ENCODE results near the gene FCGR1A.
"Not testable (repeated sequence)": the region's sequence is repeated elsewhere in the genome, so short reads cannot be mapped to it uniquely, and the experiment has no call there.

FCGR1A gene

DNA sequence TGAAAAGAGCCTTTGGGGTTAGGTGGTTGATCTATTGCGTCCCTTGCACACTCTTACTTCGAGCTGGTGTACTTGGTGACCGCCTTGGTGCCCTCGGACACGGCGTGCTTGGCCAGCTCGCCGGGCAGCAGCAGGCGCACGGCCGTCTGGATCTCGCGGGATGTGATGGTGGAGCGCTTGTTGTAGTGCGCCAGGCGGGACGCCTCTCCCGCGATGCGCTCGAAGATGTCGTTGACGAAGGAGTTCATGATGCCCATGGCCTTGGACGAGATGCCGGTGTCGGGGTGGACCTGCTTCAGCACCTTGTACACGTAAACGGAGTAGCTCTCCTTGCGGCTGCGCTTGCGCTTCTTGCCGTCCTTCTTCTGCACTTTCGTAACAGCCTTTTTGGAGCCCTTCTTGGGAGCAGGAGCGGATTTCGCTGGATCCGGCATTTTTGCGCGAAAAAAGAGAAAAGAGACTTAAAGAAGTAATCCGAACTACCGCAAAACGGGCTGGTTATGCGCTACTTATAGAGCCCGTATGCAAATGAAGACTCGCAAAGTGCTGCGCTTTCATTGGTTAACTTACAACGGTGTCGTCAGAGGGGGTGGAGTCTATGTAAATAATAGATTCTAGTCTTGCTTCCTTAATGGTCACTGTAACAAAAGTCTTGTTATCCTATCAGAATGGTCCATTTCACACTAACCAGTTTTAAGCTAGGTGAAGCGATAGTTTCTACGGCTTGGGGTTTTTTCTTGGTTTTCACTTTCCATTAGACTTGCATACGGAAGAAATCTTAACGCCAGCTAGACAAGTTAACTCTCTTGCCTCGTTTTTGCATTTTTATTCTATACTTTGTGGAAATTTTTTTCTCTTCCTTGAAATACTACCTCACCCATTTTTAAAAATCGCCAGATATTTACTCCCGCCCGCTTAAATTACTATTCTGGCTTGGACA, 29.7 kb downstream of the FCGR1A start:
- not testable (repeated sequence) for H2AFZ ChIP-seq (ENCODE audit: low read depth, low read length); H3K36me3 ChIP-seq (replicated peaks; ENCODE audit: low read depth, low read length); H3K4me1 ChIP-seq (ENCODE audit: low read length); H3K9me3 ChIP-seq (ENCODE audit: insufficient read depth, low read length); H3K27me3 ChIP-seq (ENCODE audit: low read depth, low read length); H3K79me2 ChIP-seq (ENCODE audit: low read length); H4K20me1 ChIP-seq (ENCODE audit: insufficient read depth, low read length)
- peak overlapping the region; percentile 75 for H3K4me3 ChIP-seq (ENCODE audit: low read length)
- peak overlapping the region; percentile 88 for H3K9ac ChIP-seq (ENCODE audit: low read length)
- peak overlapping the region; percentile 67 for H3K4me2 ChIP-seq (ENCODE audit: low read length)
- H3K27ac ChIP-seq (ENCODE audit: low read length): peak overlapping the region; percentile 89

DNA sequence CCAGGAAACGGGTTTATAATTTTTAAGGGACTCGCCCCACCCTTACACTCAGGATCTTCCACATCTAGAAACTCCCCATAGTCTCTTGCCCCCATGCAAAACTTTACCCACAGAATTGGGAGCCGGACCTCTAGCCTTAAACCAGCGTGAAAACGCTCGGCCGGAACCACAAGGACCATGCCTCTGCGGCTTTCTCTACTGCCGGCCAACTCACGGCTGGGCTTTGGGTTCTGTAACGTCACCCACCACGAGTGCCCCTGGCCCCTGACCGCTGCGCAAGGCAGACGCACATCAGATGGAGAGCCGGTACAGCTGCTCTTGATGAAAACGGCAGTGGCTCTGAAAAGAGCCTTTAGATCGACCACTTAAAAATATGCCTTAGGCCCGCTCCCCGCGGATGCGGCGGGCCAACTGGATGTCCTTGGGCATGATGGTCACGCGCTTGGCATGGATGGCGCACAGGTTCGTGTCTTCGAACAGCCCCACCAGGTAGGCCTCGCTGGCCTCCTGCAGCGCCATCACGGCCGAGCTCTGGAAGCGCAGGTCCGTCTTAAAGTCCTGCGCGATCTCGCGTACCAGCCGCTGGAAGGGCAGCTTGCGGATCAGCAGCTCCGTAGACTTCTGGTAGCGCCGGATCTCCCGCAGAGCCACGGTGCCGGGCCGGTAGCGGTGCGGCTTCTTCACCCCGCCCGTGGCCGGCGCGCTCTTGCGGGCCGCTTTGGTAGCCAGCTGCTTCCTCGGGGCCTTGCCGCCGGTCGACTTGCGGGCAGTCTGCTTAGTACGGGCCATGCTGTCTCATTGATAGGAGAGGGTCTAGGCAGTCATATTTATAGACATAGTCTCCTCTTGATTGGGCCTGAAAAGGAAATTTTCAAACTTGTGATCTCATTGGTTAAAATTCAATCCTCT, 30.7 kb downstream of the FCGR1A start:
- Histone ChIP-seq H3K4me3 (ENCODE audit: low read length) (peak overlapping the region; percentile 75), H3K4me2 (ENCODE audit: low read length) (peak overlapping the region; percentile 67), H3K27ac (ENCODE audit: low read length) (peak overlapping the region; percentile 89), H3K9ac (ENCODE audit: low read length) (peak overlapping the region; percentile 88)
- not testable (repeated sequence) for H3K9me3 ChIP-seq (ENCODE audit: insufficient read depth, low read length); H3K79me2 ChIP-seq (ENCODE audit: low read length); H2AFZ ChIP-seq (ENCODE audit: low read depth, low read length); H3K36me3 ChIP-seq (replicated peaks; ENCODE audit: low read depth, low read length); H3K27me3 ChIP-seq (ENCODE audit: low read depth, low read length); H3K4me1 ChIP-seq (ENCODE audit: low read length); H4K20me1 ChIP-seq (ENCODE audit: insufficient read depth, low read length)

DNA sequence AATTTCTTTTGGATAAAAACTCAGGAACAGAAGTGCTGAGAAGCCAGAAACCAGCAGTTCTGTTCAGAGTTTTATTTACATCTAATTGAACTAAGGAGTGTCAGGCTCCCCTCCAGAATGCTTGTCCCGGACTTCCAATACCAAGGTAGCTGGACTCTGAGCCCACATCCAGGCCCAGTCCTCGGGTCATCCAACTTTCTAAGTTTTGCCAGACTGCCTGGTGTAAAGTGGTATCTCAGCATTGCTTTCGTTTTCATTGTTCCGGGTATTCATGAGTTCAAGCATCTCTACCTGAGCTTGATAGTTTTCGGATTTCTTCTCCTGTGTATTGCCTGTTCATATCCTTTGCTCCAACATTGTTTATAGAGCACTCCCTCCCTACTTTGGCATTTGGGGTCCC, 37.9 kb downstream of the FCGR1A start:
- H3K36me3 ChIP-seq (replicated peaks; ENCODE audit: low read depth, low read length); H2AFZ ChIP-seq (ENCODE audit: low read depth, low read length); H3K9me3 ChIP-seq (ENCODE audit: insufficient read depth, low read length); H4K20me1 ChIP-seq (ENCODE audit: insufficient read depth, low read length); H3K9ac ChIP-seq (ENCODE audit: low read length); H3K79me2 ChIP-seq (ENCODE audit: low read length); H3K27me3 ChIP-seq (ENCODE audit: low read depth, low read length); H3K4me2 ChIP-seq (ENCODE audit: low read length); H3K27ac ChIP-seq (ENCODE audit: low read length); H3K4me3 ChIP-seq (ENCODE audit: low read length); H3K4me1 ChIP-seq (ENCODE audit: low read length): not testable (repeated sequence)

DNA sequence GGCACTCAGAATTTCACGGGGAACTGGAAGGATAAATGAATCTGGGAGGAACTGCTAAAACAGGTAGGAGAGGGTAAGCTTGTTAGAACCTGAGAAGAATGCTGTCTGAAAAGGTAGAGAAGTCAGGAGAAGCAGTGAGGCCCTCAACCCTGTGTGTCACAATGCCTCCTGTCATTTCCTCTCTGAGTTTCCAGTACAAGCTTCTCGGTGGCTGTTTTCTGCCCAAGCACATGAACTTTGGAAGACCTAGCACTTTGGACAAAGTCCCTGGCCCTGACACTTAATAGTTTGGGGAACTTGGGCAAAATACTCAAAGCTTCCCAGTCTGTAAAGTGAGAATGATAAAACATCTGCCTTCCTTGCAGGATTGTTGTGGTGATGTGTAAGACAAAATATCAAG, 44.1 kb downstream of the FCGR1A start:
- H3K27me3 ChIP-seq (ENCODE audit: low read depth, low read length); H3K4me2 ChIP-seq (ENCODE audit: low read length); H3K4me3 ChIP-seq (ENCODE audit: low read length); H3K4me1 ChIP-seq (ENCODE audit: low read length); H2AFZ ChIP-seq (ENCODE audit: low read depth, low read length); H3K9me3 ChIP-seq (ENCODE audit: insufficient read depth, low read length); H4K20me1 ChIP-seq (ENCODE audit: insufficient read depth, low read length); H3K79me2 ChIP-seq (ENCODE audit: low read length); H3K36me3 ChIP-seq (replicated peaks; ENCODE audit: low read depth, low read length); H3K9ac ChIP-seq (ENCODE audit: low read length); H3K27ac ChIP-seq (ENCODE audit: low read length): not testable (repeated sequence)

DNA sequence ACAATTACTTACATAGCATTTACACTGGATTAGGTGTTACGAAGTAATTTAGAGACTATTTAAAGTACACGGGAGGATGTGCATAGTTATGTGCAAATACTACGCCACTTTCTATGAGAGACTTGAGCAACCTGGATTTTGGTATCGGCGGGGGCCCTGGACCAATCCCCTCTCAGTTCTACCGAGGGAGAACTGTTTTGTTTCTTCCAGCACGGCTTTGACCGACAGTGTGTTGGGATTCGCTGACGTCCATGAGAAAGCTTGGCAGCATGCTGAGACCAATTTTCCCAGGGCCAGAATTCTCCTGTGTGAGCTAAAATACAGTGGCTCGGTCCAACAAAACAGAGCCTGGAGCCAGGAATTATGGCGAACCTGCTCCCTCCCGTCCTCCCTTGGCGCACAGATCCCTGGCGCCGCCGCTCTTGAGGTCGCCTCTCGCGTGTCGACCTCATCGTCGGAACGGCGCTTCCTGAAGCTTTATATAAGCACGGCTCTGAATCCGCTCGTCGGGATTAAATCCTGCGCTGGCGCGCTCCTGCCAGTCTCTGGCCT, 49.3 kb downstream of the FCGR1A start:
- H3K4me1 ChIP-seq (ENCODE audit: low read length); H3K9ac ChIP-seq (ENCODE audit: low read length); H2AFZ ChIP-seq (ENCODE audit: low read depth, low read length); H3K27ac ChIP-seq (ENCODE audit: low read length); H3K36me3 ChIP-seq (replicated peaks; ENCODE audit: low read depth, low read length); H3K4me2 ChIP-seq (ENCODE audit: low read length); H3K9me3 ChIP-seq (ENCODE audit: insufficient read depth, low read length); H3K4me3 ChIP-seq (ENCODE audit: low read length); H3K79me2 ChIP-seq (ENCODE audit: low read length); H4K20me1 ChIP-seq (ENCODE audit: insufficient read depth, low read length); H3K27me3 ChIP-seq (ENCODE audit: low read depth, low read length): not testable (repeated sequence)

DNA sequence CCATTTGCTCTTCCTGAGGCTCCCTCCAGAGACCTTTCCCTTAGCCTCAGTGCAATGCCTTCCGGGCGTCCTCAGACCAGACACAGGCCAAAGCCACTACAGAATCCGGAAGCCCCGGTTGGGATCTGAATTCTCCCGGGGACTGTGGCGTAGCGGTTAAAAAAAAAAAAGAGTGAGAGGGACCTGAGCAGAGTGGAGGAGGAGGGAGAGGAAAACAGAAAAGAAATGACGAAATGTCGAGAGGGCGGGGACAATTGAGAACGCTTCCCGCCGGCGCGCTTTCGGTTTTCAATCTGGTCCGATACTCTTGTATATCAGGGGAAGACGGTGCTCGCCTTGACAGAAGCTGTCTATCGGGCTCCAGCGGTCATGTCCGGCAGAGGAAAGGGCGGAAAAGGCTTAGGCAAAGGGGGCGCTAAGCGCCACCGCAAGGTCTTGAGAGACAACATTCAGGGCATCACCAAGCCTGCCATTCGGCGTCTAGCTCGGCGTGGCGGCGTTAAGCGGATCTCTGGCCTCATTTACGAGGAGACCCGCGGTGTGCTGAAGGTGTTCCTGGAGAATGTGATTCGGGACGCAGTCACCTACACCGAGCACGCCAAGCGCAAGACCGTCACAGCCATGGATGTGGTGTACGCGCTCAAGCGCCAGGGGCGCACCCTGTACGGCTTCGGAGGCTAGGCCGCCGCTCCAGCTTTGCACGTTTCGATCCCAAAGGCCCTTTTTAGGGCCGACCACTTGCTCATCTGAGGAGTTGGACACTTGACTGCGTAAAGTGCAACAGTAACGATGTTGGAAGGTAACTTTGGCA, 50.0 kb downstream of the FCGR1A start:
- not testable (repeated sequence) for H3K27me3 ChIP-seq (ENCODE audit: low read depth, low read length); H3K27ac ChIP-seq (ENCODE audit: low read length); H3K36me3 ChIP-seq (replicated peaks; ENCODE audit: low read depth, low read length); H3K9me3 ChIP-seq (ENCODE audit: insufficient read depth, low read length); H3K79me2 ChIP-seq (ENCODE audit: low read length); H3K4me2 ChIP-seq (ENCODE audit: low read length); H2AFZ ChIP-seq (ENCODE audit: low read depth, low read length); H3K4me3 ChIP-seq (ENCODE audit: low read length); H3K4me1 ChIP-seq (ENCODE audit: low read length); H4K20me1 ChIP-seq (ENCODE audit: insufficient read depth, low read length); H3K9ac ChIP-seq (ENCODE audit: low read length)

DNA sequence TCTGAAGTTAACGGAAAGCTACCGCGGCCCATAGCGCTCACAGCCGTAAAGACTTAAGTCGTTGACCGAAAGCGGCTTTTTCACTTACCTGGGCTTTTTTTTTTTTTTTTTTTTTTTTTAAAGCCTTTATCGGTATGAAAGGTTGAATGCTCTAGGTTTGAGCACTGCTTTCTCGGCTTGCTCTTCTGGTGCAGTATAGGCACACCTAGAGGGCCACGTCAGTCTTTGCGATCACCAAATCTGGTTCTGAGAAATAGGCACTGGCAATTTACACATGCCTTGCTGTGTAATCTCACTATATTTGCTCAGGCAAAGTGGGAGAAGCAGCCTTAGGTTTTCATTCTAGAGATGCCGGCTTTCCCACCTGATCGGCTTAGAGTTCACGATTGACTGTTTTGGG, 50.6 kb downstream of the FCGR1A start:
- not testable (repeated sequence) for H3K4me1 ChIP-seq (ENCODE audit: low read length); H3K4me2 ChIP-seq (ENCODE audit: low read length); H3K36me3 ChIP-seq (replicated peaks; ENCODE audit: low read depth, low read length); H3K9me3 ChIP-seq (ENCODE audit: insufficient read depth, low read length); H3K27me3 ChIP-seq (ENCODE audit: low read depth, low read length); H3K4me3 ChIP-seq (ENCODE audit: low read length); H3K79me2 ChIP-seq (ENCODE audit: low read length); H2AFZ ChIP-seq (ENCODE audit: low read depth, low read length); H4K20me1 ChIP-seq (ENCODE audit: insufficient read depth, low read length); H3K9ac ChIP-seq (ENCODE audit: low read length); H3K27ac ChIP-seq (ENCODE audit: low read length)

DNA sequence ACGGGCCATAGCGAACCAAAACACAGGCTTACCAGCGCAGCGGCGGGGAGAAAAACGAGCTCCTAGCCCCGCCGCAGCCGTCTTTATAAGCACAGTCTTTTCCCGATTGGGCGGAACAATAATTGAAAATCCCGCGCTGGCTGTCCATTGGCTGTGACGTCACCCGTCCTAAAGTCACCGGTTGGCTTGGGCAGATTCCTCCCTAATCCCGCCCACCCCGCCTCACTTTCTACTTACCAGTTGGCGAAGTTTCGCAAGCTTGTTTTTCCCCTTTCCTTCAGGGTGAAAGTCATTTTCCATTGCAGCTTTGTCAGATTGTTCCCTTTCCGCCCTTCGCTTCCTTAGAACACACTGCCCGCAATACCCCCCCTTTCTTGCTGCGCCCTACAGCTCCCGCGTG, 58.7 kb downstream of the FCGR1A start:
- not testable (repeated sequence) for H3K27ac ChIP-seq (ENCODE audit: low read length); H3K4me3 ChIP-seq (ENCODE audit: low read length); H3K27me3 ChIP-seq (ENCODE audit: low read depth, low read length); H2AFZ ChIP-seq (ENCODE audit: low read depth, low read length); H3K9me3 ChIP-seq (ENCODE audit: insufficient read depth, low read length); H3K9ac ChIP-seq (ENCODE audit: low read length); H3K4me2 ChIP-seq (ENCODE audit: low read length)
- peaks cover 22% of the 10 kb centered on the region for H4K20me1 ChIP-seq (ENCODE audit: insufficient read depth, low read length)
- peaks cover 21% of the 10 kb centered on the region for H3K36me3 ChIP-seq (replicated peaks; ENCODE audit: low read depth, low read length)
- peaks cover 20% of the 10 kb centered on the region for H3K4me1 ChIP-seq (ENCODE audit: low read length)
- peaks cover 30% of the 10 kb centered on the region for H3K79me2 ChIP-seq (ENCODE audit: low read length)
